ENCODE measurements around the gene MIS12.

- TF ChIP-seq, protein P1, sequence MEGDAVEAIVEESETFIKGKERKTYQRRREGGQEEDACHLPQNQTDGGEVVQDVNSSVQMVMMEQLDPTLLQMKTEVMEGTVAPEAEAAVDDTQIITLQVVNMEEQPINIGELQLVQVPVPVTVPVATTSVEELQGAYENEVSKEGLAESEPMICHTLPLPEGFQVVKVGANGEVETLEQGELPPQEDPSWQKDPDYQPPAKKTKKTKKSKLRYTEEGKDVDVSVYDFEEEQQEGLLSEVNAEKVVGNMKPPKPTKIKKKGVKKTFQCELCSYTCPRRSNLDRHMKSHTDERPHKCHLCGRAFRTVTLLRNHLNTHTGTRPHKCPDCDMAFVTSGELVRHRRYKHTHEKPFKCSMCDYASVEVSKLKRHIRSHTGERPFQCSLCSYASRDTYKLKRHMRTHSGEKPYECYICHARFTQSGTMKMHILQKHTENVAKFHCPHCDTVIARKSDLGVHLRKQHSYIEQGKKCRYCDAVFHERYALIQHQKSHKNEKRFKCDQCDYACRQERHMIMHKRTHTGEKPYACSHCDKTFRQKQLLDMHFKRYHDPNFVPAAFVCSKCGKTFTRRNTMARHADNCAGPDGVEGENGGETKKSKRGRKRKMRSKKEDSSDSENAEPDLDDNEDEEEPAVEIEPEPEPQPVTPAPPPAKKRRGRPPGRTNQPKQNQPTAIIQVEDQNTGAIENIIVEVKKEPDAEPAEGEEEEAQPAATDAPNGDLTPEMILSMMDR (IDR thresholded peaks at IDR 0.05 in 4 of 5, conservative IDR thresholded peaks at IDR 0.05 in 1 of 5): no peak
- no peak for TF ChIP-seq POLR2A (IDR thresholded peaks at IDR 0.05)
Observed at GRCh38 chr17:5492970-5493369, 6.6 kb downstream of the MIS12 start.
